NCI-H1092 (cell line): ENCODE measurements around the gene PDYN.

Experiments
- DNase-seq: peaks from one replicate; lab custom pipeline; 2025; lab: John Stamatoyannopoulos, UW

The PDYN gene

DNA sequence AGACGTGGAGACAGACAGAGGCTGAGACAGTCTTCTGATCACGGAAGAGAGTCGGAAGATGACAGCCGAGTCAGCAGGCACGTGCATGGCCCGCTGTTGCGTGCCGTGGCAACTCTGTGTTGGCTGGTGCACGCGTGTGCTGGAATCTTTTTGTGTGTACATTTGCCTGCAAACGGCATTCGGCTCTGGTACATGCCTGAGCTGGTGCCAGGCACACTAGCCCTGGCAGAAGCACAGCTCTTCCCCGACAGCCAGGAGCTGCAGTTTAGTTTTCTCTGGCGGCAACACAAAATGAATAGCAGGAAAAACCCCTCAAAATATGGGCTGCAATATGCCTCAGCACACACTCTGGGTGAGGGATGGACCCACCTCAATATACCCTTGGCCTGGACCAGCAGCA is 769 bp upstream of the PDYN start:
- DNase-seq = no peak

- no peak for DNase-seq
These were observed 1.3 kb downstream of the PDYN start for GRCh38 chr20:1992359-1993110.

DNA sequence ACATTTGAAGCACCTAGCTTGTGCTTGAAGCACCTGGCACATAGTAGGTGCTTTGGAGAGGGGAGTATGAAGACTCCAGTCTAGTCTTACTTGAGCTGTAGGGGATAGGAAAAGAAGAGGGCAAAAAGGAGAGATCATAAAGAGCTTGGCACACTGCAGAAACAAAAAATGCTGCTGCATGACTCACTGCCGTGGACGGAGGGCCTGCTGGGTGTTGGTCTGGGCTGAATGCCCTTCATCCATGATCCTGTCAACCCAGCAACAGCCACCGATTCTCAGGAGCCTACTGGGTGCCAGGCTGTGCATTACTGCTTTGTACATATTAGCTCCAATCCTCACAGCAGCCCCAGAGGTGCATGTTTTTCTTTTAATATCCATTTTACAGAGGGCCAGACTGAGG is 6.0 kb downstream of the PDYN start:
- DNase-seq = no peak

DNA sequence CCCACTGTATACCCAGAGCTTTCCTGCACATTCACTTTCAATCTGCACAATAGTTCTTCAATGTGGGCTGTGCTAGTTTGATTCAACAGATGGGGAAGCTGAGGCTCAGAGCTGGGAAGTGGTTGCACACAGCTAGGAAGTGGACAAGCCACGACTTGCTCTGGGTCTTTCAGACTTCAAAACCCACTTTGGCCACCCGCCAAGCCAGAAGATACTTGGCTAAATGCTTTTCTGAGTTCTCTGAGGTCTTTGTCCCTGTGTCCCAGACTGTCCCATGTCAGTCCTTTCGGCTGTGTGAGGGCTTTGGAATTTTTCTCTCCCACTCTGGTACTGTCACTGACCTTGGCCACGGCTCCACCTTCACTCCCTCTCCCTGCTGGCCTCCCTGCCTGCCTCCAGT is 10.6 kb downstream of the PDYN start:
- no peak for DNase-seq

GRCh38 chr20:1982686-1983085 is 11.2 kb downstream of the PDYN start:
- no peak for DNase-seq

DNA sequence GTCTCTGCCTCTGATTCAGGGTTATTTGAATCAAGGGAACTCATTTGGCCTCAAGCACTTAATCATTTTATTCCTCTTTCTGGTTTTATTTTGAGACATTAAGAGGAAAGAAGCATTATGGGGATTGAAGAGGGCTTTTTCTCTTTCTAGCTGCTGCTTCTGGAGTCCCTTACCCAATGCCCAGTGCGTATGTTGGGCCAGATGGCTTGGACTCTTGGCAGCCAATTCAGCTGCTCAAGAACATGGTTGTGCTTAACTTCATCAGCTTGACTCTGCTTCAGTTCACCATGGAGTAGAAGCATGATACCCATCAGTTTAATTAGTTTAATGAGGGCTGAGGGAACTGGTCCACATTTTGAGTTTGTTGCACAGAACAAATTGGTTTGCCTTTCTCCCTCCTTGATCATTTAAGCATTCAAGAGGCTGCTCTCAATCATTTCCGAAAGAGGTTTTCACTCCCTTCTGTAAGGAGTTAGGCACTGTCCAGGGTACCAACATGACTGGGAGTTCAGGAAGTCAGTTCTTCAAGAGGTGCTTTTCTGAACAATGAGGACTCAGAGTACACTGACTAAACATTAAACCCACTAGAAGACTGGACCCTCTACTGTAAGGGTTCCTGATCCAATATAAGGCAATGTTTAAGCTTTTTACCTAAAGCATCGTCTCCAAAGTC is 14.6 kb downstream of the PDYN start:
- DNase-seq = no peak

- DNase-seq = no peak
These were observed 18.6 kb downstream of the PDYN start for GRCh38 chr20:1975291-1975690.

DNA sequence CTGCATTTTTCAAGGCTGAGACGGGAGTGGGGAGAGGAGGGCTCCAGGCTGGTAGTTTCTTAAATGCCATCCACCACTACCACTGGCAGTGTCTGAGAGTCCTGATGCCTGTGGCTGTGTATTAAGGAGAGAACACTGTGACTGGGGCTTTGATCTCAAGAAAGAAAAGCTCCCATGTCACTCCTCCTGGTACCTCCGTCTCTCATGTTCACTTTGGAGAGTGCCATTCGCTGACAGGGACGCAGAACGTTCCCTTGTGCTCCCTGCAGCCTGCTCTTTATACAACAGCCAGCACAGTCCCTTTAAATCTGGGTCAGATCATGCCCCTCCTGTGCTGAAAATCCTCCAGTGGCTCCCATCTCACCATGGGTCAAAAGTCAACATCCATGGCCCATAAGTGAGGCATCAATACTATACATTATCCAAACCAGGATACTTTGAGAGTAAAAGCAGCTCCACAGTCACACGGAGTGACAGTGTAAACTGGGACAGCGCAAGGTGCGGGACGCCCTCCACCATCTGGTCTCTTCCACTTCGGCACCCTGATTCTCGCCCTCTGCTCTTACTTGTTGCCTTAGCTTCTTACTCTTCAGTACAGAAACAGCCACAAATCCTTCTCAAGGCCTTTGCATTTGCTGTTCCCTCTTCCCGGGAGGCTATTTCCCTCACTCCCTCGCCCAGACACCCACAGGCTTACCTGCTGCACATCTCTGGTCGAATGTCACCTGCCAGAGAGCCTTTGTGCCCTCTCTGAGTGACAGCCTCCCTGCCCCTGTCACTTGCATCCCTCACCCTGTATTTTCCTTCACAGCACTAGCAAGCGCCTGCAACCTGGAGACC is 20.0 kb downstream of the PDYN start:
- no peak for DNase-seq

DNA sequence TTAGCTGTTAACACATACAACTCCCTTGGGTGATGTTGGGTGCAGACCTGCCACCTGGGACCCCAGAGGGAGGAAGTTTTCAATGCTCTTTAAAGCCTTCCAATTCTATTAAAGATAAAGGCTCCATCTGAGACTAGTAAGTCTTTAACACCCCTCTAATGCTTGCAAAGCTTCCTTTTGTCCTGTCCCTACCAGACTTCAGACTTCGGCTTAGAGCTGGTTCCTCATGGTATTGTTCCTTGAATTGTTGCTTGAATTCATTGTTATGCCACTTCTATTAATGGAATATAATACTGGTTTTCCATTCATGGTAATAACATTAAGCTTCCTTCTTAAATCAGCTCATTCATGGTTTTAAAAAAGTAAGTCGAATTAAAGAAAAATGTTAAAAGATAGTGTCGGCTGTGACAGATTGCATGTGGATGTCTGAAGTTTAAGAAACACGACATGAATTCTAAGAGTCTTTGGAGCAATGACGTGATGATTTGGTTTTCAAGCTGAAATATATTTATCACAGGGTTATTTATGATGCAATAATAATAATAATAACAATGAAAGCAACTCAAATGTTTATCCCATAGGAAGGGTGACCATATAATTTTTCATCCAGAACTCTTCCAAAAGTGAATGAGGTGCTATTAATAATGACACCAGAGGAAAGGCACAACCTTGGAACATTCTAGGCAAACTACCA is 21.8 kb downstream of the PDYN start:
- DNase-seq = no peak

- DNase-seq = peak; percentile 14
These were observed 24.9 kb downstream of the PDYN start for GRCh38 chr20:1968964-1969363.

DNA sequence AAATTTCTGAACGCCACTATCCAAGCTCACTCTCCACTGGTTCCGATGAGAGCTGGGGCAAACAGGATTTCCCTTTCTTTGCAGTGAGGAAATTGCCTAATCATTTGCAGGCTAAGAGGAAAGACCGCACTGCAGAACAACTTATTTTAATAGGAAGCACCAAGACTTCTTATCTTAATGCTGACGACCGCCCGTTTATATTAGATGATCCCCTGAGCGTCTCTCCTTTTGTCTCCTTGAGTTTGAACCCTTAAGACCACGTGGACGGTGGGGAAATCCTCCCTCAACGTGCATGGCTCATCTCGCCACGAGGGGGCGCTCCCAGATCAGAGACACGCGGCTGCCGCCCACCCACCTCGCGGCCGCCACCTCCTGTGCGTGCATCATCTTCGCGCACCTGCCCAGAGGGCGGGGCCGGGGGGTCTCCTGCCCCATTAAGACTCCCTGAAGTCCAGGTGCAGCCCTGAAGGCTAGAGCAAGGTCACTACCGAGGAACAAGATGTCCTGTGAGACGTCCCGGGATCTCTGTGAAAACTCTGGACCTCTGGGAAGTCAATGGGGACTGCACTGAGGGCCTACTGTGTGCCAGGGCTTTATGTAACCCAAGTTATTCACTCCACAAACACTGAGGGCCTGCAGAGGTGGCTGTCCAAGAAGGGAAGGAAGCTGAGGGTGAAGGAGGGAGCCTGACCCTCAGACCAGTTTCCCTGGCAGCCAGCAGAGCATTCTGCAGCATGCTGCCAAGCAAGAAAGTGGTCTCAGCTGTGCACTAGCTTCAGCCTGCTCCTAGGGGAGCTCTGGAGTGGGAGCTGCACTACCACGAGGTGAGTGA is 28.1 kb downstream of the PDYN start:
- peak; percentile 70 for DNase-seq

DNA sequence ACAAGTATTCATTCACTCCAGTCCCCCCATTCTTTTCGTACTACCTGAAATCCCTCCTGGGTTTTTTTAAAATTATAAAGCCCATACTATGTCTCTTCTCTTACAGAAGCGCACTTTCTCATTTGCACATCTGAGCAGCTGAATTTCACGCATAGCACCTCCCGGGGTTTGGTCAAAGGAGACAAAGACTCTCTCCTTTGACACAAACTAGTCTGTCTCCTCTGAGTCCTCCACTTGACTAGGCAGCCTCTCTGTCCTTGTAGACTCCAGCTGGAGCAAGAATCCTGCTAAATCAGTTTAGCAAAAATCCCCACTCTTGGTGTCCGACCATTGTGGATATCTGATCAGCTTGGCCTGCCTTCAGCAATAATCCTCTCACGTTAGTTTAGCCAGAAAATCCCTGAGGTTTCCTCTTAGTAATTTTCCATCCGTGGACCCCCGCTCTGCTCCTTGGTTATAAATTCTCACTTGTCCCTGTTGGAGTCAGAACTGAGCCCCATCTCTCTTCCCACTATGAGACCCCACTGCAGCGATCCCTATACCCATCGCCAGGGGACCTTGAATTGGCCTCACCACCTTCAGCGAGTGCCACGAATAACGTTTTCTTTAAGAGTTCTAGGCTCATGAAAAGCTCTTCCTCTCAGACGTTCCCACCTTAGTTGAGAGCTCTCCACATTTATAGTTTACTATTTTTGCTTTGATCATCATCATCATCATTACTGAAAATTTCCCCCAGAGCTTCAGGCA is 29.0 kb downstream of the PDYN start:
- no peak for DNase-seq

GRCh38 chr20:1964061-1964460 is 29.8 kb downstream of the PDYN start:
- no peak for DNase-seq

- no peak for DNase-seq
These were observed 32.5 kb downstream of the PDYN start for GRCh38 chr20:1961374-1961773.

DNA sequence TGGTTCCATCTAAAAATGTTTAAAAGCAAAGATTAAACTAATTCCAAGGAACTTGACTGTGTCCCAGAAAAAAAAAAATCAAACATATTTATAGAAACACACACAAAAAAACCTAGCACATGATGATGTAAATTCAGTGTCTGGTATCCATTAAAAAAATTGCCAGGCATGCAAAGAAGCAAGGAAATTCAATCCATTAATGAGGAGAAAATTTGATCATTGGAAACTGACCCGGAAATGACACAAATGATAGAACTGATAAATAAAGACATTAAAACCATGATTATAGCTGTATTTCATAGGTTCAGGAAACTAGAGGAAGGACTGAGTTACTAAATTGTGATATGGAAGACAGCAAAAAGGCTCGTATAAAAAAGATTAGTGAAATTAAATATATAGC is 34.7 kb downstream of the PDYN start:
- no peak for DNase-seq

DNA sequence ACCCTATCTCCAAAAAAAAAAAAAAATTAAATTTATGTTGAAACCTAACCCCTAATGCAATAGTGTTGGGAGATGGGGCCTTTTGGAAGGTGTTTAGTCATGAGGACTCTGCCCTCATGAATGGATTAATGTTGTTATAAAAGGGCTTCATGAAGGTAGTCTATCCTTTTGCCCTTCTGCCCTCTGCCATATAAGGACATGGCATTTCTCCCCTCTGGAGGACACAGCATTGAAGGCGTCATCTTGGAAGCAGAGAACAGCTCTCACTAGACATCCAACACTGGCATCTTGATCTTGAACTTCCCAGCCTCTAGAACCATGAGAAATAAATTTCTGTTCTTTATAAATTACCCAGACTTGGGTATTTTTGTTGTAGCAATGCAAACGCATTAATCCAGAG is 35.4 kb downstream of the PDYN start:
- no peak for DNase-seq

GRCh38 chr20:1955217-1955616 is 38.6 kb downstream of the PDYN start:
- DNase-seq = no peak

GRCh38 chr20:1953621-1954020 is 40.2 kb downstream of the PDYN start:
- DNase-seq = no peak

DNA sequence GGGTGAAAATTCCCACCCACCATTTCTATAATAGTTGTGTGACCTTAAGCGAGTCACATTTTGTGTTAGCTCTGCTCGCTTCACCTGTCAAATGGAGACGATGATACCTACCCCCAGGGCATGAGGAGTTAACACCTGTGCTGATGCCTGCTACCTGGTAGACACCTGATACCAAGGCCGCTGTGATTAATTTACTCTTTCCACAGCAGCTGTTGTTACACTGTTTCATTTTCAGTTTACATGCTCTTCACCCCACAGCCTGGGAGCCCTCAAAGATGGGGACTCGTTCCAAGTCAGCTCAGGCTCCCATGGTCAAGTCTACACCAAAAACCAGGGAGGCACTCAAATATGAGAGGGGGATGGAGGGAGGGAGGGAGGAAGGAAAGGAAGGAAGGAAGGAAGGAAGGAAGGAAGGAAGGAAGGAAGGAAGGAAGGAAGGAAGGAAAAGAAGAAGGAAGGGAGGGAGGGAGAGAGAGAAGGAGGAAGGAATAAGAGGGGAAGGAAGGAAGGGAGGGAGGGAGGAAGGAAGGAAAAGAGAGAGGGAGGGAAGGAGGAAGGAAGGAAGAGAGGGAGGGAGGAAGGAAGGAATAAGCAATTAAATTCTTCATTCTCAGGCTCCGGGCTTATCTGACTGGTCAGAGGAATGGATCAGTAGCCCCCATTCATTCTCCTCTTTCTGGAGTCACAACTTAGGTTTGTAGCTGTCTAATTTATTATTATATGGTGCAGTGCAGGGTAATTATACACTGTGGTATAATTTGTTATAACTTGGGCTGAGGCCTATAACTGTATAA is 40.9 kb downstream of the PDYN start:
- no peak for DNase-seq
